ENCODE measurements around the gene ETNK2.

The ETNK2 gene

DNA sequence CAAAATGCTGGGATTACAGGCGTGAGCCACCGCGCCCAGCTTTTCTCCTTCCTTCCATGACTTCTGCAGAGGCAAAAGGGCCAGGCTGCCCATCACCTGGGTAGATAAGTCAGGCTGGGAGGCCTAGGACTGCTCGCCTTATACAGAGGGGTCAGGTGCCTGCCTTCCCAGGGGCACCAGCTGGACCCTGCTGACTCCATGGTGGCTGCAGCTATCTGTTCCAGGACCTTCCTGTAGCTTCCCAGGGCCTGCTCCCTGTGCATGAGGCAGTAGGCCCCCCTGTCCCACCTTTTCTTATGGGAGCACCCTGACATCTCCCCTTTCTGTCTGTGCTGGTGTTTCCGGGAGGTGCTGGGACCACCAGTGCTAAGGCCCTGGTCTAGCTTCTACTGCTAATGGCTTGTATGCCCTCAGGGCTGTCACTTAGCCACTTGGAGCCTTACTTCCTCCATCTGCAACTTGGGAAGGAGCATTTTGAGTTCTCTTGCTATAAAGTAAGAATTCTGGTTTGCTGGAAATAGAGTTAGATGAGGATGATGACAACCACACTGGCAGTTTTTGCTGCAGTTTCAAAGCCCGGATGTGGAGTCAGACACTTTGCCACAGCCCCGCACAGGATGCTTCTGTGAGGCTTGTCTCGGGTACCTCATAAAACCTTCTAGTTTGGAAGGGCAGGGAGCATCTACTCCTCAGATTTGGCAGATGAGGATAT, 64.5 kb downstream of the ETNK2 start:
- Histone ChIP-seq H3K36me3 (ENCODE audit: insufficient read depth, low read length) (no peaks in the 10 kb centered on the region; the same call in 1 of the 2 replicates), H3K4me1 (ENCODE audit: insufficient read depth, low read length) (peaks cover 65% of the 10 kb centered on the region), H3K9ac (ENCODE audit: low read depth, low read length) (no peak overlapping the region), H3K9me3 (ENCODE audit: control insufficient read depth, insufficient read depth, low read length) (no peaks in the 10 kb centered on the region)

DNA sequence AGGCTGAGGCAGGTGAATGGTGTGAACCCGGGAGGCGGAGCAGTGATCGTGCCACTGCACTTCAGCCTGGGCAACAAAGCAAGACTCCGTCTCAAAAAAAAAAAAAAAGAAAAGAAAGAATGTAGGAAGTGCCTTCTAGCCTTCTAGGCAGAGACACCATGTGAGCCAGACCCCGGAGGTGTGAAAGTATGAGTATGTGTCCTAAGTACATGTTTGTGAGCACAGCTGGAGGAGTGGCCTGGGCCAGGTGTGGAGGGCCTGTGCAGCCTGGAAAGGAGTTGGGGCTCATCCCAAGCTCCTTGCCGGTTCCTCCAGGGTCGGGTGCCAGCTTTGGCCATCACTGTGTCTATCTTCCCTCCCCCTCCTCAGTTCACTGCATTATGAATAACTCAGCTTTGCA, 66.0 kb downstream of the ETNK2 start:
- H3K9me3 ChIP-seq (ENCODE audit: control insufficient read depth, insufficient read depth, low read length), result no peaks in the 10 kb centered on the region
- peaks cover 60% of the 10 kb centered on the region for H3K4me1 ChIP-seq (ENCODE audit: insufficient read depth, low read length)
- no peaks in the 10 kb centered on the region; the same call in 1 of the 2 replicates for H3K36me3 ChIP-seq (ENCODE audit: insufficient read depth, low read length)
- no peak overlapping the region for H3K9ac ChIP-seq (ENCODE audit: low read depth, low read length)

DNA sequence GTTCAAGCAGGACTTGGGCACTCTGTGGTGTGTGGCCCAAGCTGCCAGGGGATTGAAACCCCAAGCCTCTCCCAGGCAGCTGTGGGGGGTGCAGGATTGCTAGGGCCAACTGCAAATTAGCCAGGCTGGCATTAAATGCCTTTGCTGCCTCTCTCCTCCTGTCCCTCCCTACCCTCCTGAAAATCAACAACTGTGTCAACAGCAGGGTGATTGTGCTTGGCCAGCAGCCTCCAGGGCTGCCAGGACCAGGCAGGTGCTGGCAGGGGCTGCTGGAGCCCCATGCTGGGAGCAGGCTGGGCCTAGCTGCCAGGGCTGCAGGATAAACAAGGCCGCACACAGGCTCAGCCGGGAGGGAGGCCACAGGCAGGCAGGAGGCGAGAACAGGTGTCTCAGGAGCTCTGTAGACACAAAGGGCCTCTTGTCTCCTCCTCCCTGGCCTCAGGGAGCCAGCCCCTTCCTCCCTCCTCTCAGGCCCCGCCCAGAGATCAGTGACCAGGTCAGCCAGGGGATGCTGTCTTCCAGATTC, 67.5 kb downstream of the ETNK2 start:
- peak overlapping the region; percentile 7; the same call in 1 of the 2 replicates for H3K9ac ChIP-seq (ENCODE audit: low read depth, low read length)
- H3K4me1 ChIP-seq (ENCODE audit: insufficient read depth, low read length), result peaks cover 53% of the 10 kb centered on the region

DNA sequence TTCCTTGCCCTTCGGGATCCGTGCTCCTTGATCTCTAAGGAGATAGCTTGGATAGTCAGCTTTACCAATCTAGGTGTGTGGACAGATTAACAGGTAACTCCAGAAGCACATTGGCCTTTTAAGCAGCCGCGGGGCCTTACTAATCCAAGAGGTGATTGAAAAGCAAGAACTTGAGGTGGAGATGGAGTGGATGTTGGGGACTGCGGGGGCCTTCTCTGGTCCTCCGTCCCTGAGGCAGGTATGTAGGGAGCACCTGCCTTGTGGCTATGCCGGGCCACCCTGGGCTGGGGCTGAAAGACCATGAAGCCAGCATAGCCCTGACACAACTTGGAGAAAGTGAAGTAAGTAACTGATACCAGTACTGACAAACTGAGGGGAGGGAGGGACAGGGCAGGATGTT, 68.4 kb downstream of the ETNK2 start:
- Histone ChIP-seq H3K4me1 (ENCODE audit: insufficient read depth, low read length) (peaks cover 49% of the 10 kb centered on the region), H3K9ac (ENCODE audit: low read depth, low read length) (no peak overlapping the region), H3K36me3 (ENCODE audit: insufficient read depth, low read length) (no peaks in the 10 kb centered on the region), H3K9me3 (ENCODE audit: control insufficient read depth, insufficient read depth, low read length) (no peaks in the 10 kb centered on the region)

More for the DNA sequence above, 67.5 kb downstream of the ETNK2 start:
- no peaks in the 10 kb centered on the region for H3K9me3 ChIP-seq (ENCODE audit: control insufficient read depth, insufficient read depth, low read length)
- no peaks in the 10 kb centered on the region for H3K36me3 ChIP-seq (ENCODE audit: insufficient read depth, low read length)

DNA sequence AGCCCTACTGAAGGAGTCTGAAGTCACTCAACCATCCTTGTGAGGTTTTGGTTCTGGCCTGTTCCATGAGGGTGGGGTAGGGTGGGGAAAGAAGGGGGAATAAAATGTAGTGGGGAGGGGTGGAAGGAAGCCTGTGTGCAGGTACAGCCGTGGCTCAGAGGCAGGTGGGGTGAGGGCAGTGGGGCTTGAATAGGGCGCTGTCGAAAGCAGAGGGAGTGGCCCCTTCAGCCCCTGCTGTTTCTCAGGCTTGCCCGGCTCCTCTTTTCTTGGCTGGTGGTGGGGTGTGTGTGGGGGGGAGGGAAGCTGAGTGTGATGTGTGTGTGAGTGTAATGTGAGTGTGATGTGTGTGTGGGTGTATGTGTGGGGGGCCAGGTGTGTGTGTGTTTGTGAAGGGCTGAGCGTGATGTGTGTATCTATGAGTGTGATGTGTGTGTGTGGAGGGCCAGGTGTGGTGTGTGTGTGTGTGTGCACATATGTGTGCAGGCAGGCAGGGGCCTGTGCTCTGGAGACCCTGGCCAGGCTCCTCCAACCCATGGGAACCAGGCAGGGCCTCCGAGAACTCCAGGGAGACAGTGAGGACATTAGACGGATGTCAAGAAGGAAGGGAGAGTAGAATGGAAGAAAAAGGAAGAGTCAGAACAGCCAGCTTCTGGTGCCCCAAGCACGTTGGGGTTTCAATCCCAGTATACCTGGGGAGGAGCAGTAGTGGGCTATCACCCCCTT, 69.9 kb downstream of the ETNK2 start:
- no peaks in the 10 kb centered on the region for H3K36me3 ChIP-seq (ENCODE audit: insufficient read depth, low read length)
- H3K9me3 ChIP-seq (ENCODE audit: control insufficient read depth, insufficient read depth, low read length), result no peaks in the 10 kb centered on the region
- H3K9ac ChIP-seq (ENCODE audit: low read depth, low read length), result no peak overlapping the region
- peaks cover 46% of the 10 kb centered on the region for H3K4me1 ChIP-seq (ENCODE audit: insufficient read depth, low read length)

DNA sequence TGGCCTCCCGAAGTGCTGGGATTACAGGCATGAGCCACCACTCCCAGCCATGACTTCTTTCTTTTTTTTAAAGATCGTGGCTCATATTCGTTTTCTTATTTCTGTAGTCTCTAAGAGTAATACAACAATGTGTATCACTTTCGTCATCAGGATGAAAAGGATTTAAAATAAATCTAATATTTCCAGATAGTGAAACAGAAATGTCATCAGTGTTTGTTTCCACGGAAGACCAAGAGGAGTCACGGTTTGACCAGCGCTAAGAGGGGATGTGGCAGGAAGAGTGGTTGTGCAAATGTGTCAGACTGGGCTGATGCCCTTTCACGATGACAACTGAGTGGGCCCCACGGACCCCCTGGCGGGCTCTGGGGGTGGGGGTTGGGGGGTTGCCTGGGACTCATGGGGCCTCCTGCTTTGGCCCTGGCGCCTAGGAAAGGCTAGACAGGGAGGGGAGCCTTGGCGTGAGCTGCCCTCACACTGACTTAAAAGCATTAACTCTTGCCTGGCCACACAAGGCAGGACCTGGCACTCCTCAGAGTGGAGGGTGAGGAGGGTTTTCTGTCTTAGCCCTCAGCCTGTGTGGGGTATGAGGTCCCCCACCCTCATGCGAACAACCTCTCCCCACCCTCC, 70.6 kb downstream of the ETNK2 start:
- H3K9ac ChIP-seq (ENCODE audit: low read depth, low read length), result no peak overlapping the region
- H3K4me1 ChIP-seq (ENCODE audit: insufficient read depth, low read length), result peaks cover 53% of the 10 kb centered on the region
- H3K9me3 ChIP-seq (ENCODE audit: control insufficient read depth, insufficient read depth, low read length), result no peaks in the 10 kb centered on the region
- H3K36me3 ChIP-seq (ENCODE audit: insufficient read depth, low read length), result no peaks in the 10 kb centered on the region

All from ES-I3 (cell line).